GM12878 (cell line): ENCODE results near the gene SYNJ2. TPM values are rescaled to one million over a fixed set of nuclear protein-coding genes. Genes with fewer than 3 reads are reported as not detected.

Source experiments
- ATAC-seq: fragments of 200-7000 bp; cut with Tn5 transposase; 3 replicates; pipeline ENCODE4 v1.9.1; 2020; ENCODE audit warnings: mild to moderate bottlenecking, moderate library complexity
- BruUV-seq: library from RNA; stranded (reverse); fragments of 400-500 nt; replicated peaks from 2 replicates; lab custom pipeline; 2021; lab: Mats Ljungman, UMichigan
- CTCF ChIA-PET: fragments of 300-600 bp; sonication (Branson Sonifier 250); formaldehyde crosslinking; extraction: SDS; loops from one replicate; lab custom pipeline; 2021; ENCODE audit warnings: inconsistent platforms; lab: Yijun Ruan, JAX
- POLR2A ChIA-PET: fragments of 350-600 bp; formaldehyde crosslinking; extraction: SDS; loops from one replicate; lab custom pipeline; 2021; ENCODE audit warnings: inconsistent platforms; lab: Charles Lee
- RAD21 ChIA-PET: fragments of 300-600 bp; sonication (Branson Sonifier 250); formaldehyde crosslinking; loops from one replicate; lab custom pipeline; 2023; ENCODE audit warnings: antibody characterized with exemption; ENCODE audit not compliant: unreplicated experiment; lab: Charles Lee
- SMC1A ChIA-PET: fragments of 300-600 bp; sonication (Branson Sonifier 250); formaldehyde crosslinking; loops from one replicate; lab custom pipeline; 2023; ENCODE audit not compliant: unreplicated experiment, uncharacterized antibody; lab: Charles Lee
- DNase-seq: peaks from one replicate; pipeline ENCODE4 v3.0.0-alpha.2; 2011; ENCODE audit warnings: low read depth, low spot score
- FAIRE-seq: peaks from 3 replicates; lab custom pipeline; 2011; peaks lifted over from hg19 to GRCh38; lab: Jason Lieb, UNC
- H2AFZ ChIP-seq: 2 replicates; pipeline ENCODE4 v1.6.0; 2011; ENCODE audit warnings: low read depth, low read length, control low read depth; ENCODE audit not compliant: control insufficient read depth
- H3K27ac ChIP-seq: 2 replicates; pipeline ENCODE4 v1.5.1; 2011; ENCODE audit warnings: control low read depth; ENCODE audit not compliant: control insufficient read depth, insufficient read depth
- H3K27me3 ChIP-seq, 2 experiments: replicated peaks in 1 of 2; 2 replicates each; pipeline versions ENCODE4 v1.6.0 to v1.6.1; 2011; ENCODE audit warnings: low read length in 1 of 2; ENCODE audit not compliant: control insufficient read depth in 2 of 2, insufficient read depth in 2 of 2
- H3K36me3 ChIP-seq, 2 experiments: 2 replicates each; pipeline ENCODE4 v1.5.1; 2011; ENCODE audit warnings: low read length in 1 of 2; ENCODE audit not compliant: control insufficient read depth in 2 of 2, insufficient read depth in 2 of 2
- H3K4me1 ChIP-seq: 2 replicates; pipeline ENCODE4 v1.6.1; 2011; ENCODE audit warnings: mild to moderate bottlenecking, low read length, moderate library complexity, mixed read lengths; ENCODE audit not compliant: control insufficient read depth, insufficient read depth
- H3K4me2 ChIP-seq: 2 replicates; pipeline ENCODE4 v1.6.0; 2011; ENCODE audit warnings: control low read depth; ENCODE audit not compliant: control insufficient read depth, insufficient read depth
- H3K4me3 ChIP-seq: fragments of 200-600 bp; sonication (generic); 2 replicates; pipeline ENCODE4 v1.5.1; 2016
- H3K79me2 ChIP-seq: 2 replicates; pipeline ENCODE4 v1.6.0; 2011; ENCODE audit warnings: low read length; ENCODE audit not compliant: control insufficient read depth, insufficient read depth
- H3K9ac ChIP-seq: 2 replicates; pipeline ENCODE4 v1.8.0; 2011; ENCODE audit warnings: low read length, control low read depth, mixed read lengths; ENCODE audit not compliant: control insufficient read depth, insufficient read depth
- H3K9me3 ChIP-seq: replicated peaks from 3 replicates; pipeline ENCODE4 v1.5.1; 2011; ENCODE audit warnings: mild to moderate bottlenecking, low read length; ENCODE audit not compliant: control insufficient read depth, insufficient read depth
- H4K20me1 ChIP-seq: 2 replicates; pipeline ENCODE4 v1.6.0; 2011; ENCODE audit not compliant: control insufficient read depth, insufficient read depth
- ATF3 ChIP-seq: IDR thresholded peaks from 2 replicates; pipeline ENCODE4 v1.6.1; 2011; ENCODE audit warnings: low read depth, mild to moderate bottlenecking, low read length, moderate library complexity, borderline replicate concordance; ENCODE audit errors: extremely low read depth
- KDM1A ChIP-seq: fragments of 200-600 bp; sonication (generic); IDR thresholded peaks from 2 replicates; pipeline ENCODE4 v1.6.1; 2016; ENCODE audit warnings: borderline replicate concordance
- PBX3 ChIP-seq: IDR thresholded peaks from 2 replicates; pipeline ENCODE4 v1.6.1; 2011; ENCODE audit warnings: mild to moderate bottlenecking, low read depth, low read length, moderate library complexity; ENCODE audit not compliant: insufficient replicate concordance
- RELA ChIP-seq: fragments of 450-650 bp; IDR thresholded peaks from 2 replicates; pipeline ENCODE4 v1.8.0; 2014; ENCODE audit warnings: borderline replicate concordance; ENCODE audit not compliant: partially characterized antibody
- RELB ChIP-seq: fragments of 450-650 bp; IDR thresholded peaks from 2 replicates; pipeline ENCODE4 v1.6.1; 2017; ENCODE audit warnings: low read depth, mild to moderate bottlenecking, moderate library complexity
- SMAD5 ChIP-seq: IDR thresholded peaks from 2 replicates; pipeline ENCODE4 v1.6.1; 2016; ENCODE audit warnings: antibody characterized with exemption, low read depth
- STAT1 ChIP-seq: fragments of 450-650 bp; conservative IDR thresholded peaks from 2 replicates; pipeline ENCODE4 v1.6.1; 2014; ENCODE audit warnings: antibody characterized with exemption, mild to moderate bottlenecking
- TCF12 ChIP-seq: IDR thresholded peaks from 2 replicates; pipeline ENCODE4 v1.6.1; 2011; ENCODE audit warnings: low read depth, mild to moderate bottlenecking, low read length
- USF1 ChIP-seq: IDR thresholded peaks from 2 replicates; pipeline ENCODE4 v1.6.1; 2011; ENCODE audit warnings: borderline replicate concordance, low read depth, mild to moderate bottlenecking, moderate library complexity, mixed read lengths, low read length; ENCODE audit not compliant: insufficient read depth; ENCODE audit errors: extremely low read length
- USF2 ChIP-seq: IDR thresholded peaks from 2 replicates; pipeline ENCODE4 v1.6.1; 2011; ENCODE audit warnings: low read depth, low read length, improper control_type of control experiment, borderline replicate concordance
- YY1 ChIP-seq: IDR thresholded peaks from 2 replicates; pipeline ENCODE4 v1.6.1; 2011; ENCODE audit warnings: low read depth, mild to moderate bottlenecking, low read length
- ZBTB40 ChIP-seq: fragments of 450-650 bp; IDR thresholded peaks from 2 replicates; pipeline ENCODE4 v1.6.1; 2016; ENCODE audit warnings: mild to moderate bottlenecking, moderate library complexity, borderline replicate concordance
- WGBS: methylation state at CpG from one replicate; pipeline ENCODE4 v1.1.6; 2016; ENCODE audit warnings: low lambda C conversion rate; ENCODE audit not compliant: insufficient replicate concordance, insufficient coverage; ENCODE audit errors: missing lambda C conversion rate; 5-methylcytosine and 5-hydroxymethylcytosine counted together
- in situ Hi-C: fragments of 300-500 bp; cut with MboI; formaldehyde crosslinking; loops from 9 replicates; pipeline ENCODE4 v1.14.3; 2018; ENCODE audit warnings: mixed read lengths
- intact Hi-C: fragments of 100-400 bp; cut with micrococcal nuclease; formaldehyde crosslinking; loops from one replicate; pipeline ENCODE4 v1.14.2; 2022; ENCODE audit not compliant: unreplicated experiment
- polyA plus RNA-seq, 11 experiments: library from polyadenylated mRNA; depleted of rRNA in 4 of 11; unstranded in 6 of 11; stranded (reverse) in 5 of 11; fragments of >200 nt; fragmentation: Nextera tagmentation in 4 of 11; fragmentation: Illumina TruSeq in 1 of 11; extraction: Ambion mirVana in 4 of 11; extraction: Trizol in 1 of 11; gene quantifications; 1 replicate in 1 of 11; 2 replicates in 10 of 11; pipeline versions ENCODE4 v1.2.1 to v1.2.3, GENCODE V29; 2011 to 2016; ENCODE audit warnings: inconsistent platforms in 2 of 11, missing spikeins in 2 of 11, low read depth in 1 of 11
- total RNA-seq, 4 experiments: library from RNA; depleted of rRNA in 3 of 4; stranded (reverse); fragments of >200 nt in 3 of 4; fragmentation: Illumina TruSeq in 1 of 4; extraction: Trizol in 1 of 4; gene quantifications; 2 replicates each; pipeline versions ENCODE4 v1.2.1 to v1.2.3, GENCODE V29; 2013 to 2021

The SYNJ2 gene
- total and polyA plus RNA-seq, 10 of the 15 experiments (the other 5 are each of a cell fraction or from before 2014, with no cell fraction given), result 0.11 to 1.8 (median 0.57) TPM

GRCh38 chr6:158027590-158028285, 46.1 kb downstream of the SYNJ2 start:
- ATAC-seq, result no peak
- H3K79me2 ChIP-seq, result no peaks in the 10 kb centered on the region
- in situ Hi-C loops, result no loop called here
- ChIA-PET SMC1A (interaction anchor here (1.2 kb wide), 1 partner anchor 119 kb away, joined by 3 read pairs; no protein-coding TSS in a partner anchor), CTCF (interaction anchor here (0.8 to 1.1 kb wide), 3 partner anchors 16 to 272 kb away, joined by 3 read pairs; no protein-coding TSS in a partner anchor), POLR2A (interaction anchor here (0.8 kb wide), 1 partner anchor 44 kb away, joined by 3 read pairs; no protein-coding TSS in a partner anchor), RAD21 (no interaction called here)
- H3K9me3 ChIP-seq, result no peaks in the 10 kb centered on the region
- H3K27me3 ChIP-seq, result no peaks in the 10 kb centered on the region; a peak in 1 of 4 replicates
- intact Hi-C loops, result loop anchor here (2.0 to 5.0 kb wide), 2 partner anchors 45 to 137 kb away; partner anchors contain the start of gene SYNJ2
- peaks cover 16% of the 10 kb centered on the region for H3K4me1 ChIP-seq
- no peak for FAIRE-seq
- no TSS peak for BruUV-seq
- no peak overlapping the region for H2AFZ ChIP-seq
- 95% methylated on average over 22 of the region's 22 CpGs for WGBS
- no peak overlapping the region for H3K27ac ChIP-seq
- H3K36me3 ChIP-seq, result no peaks in the 10 kb centered on the region; a peak in 1 of 4 replicates
- no peak for DNase-seq
- no peaks in the 10 kb centered on the region for H4K20me1 ChIP-seq
- H3K9ac ChIP-seq, result no peak overlapping the region
- no peak overlapping the region for H3K4me3 ChIP-seq
- no peak overlapping the region for H3K4me2 ChIP-seq
- TF ChIP-seq SMAD5, result no peak
- no peak for TF ChIP-seq TCF12
- TF ChIP-seq ATF3, result no peak
- no peak for TF ChIP-seq RELA
- no peak for TF ChIP-seq USF1
- no peak for TF ChIP-seq ZBTB40
- TF ChIP-seq KDM1A, result no peak
- no peak for TF ChIP-seq USF2
- no peak for TF ChIP-seq PBX3
- no peak for TF ChIP-seq YY1
- no peak for TF ChIP-seq RELB
- TF ChIP-seq STAT1, result no peak
